ENCODE measurements around the gene RASL11B. TPM values are rescaled to one million over a fixed set of nuclear protein-coding genes. Genes with fewer than 3 reads are reported as not detected.

Gene RASL11B
- total RNA-seq, 1 experiment from 2014 or later, result 30.0 TPM

GRCh38 chr4:52838729-52839586 lies 23.2 kb upstream of the RASL11B start:
- Histone ChIP-seq H3K9me3 (ENCODE audit: control insufficient read depth, low read depth, low read length) (no peaks in the 10 kb centered on the region), H4K91ac (ENCODE audit: insufficient read length, low read depth, low read length) (no peak overlapping the region), H4K20me1 (ENCODE audit: control insufficient read depth, insufficient read depth, insufficient read length) (no peaks in the 10 kb centered on the region), H2BK5ac (ENCODE audit: insufficient read length, low read length) (no peak overlapping the region), H3K56ac (ENCODE audit: insufficient read length, low read depth, low read length) (no peak overlapping the region), H3K9ac (ENCODE audit: extremely low read depth, insufficient read length, low read length) (no peak overlapping the region), H3K27me3 (ENCODE audit: insufficient read depth, low read length) (no peaks in the 10 kb centered on the region), H3K4ac (ENCODE audit: low read depth, low read length) (no peak overlapping the region), H3K14ac (ENCODE audit: insufficient read depth, low read length) (no peak overlapping the region), H2BK120ac (ENCODE audit: low read depth, low read length, poor library complexity, severe bottlenecking) (no peak overlapping the region), H3K4me2 (ENCODE audit: insufficient read depth, insufficient read length, low read length) (no peak overlapping the region), H4K5ac (ENCODE audit: insufficient read length, low read depth, low read length) (no peak overlapping the region), H3K4me1 (ENCODE audit: insufficient read depth, low read length) (peaks cover 8% of the 10 kb centered on the region), H3K23ac (ENCODE audit: insufficient read length, low read depth, low read length) (no peak overlapping the region), H3K79me1 (ENCODE audit: insufficient read depth, low read depth, low read length, poor library complexity, severe bottlenecking) (no peaks in the 10 kb centered on the region), H4K8ac (replicated peaks; ENCODE audit: insufficient read length, low read depth, low read length) (no peak overlapping the region), H2BK15ac (ENCODE audit: low read depth, low read length) (no peak overlapping the region), H3K79me2 (ENCODE audit: insufficient read depth, low read length) (no peaks in the 10 kb centered on the region), H3T11ph (ENCODE audit: low read length) (no peak overlapping the region), H2BK12ac (ENCODE audit: insufficient read length, low read depth, low read length) (no peak overlapping the region), H2AK5ac (ENCODE audit: insufficient read length, low read length) (no peak overlapping the region), H2AFZ (ENCODE audit: low read length) (no peak overlapping the region), H3K27ac (ENCODE audit: insufficient read length, low read depth, low read length) (no peak overlapping the region), H3K18ac (ENCODE audit: insufficient read length, low read depth, low read length) (no peak overlapping the region), H3K23me2 (ENCODE audit: insufficient read length, low read depth, low read length, poor library complexity, severe bottlenecking) (no peaks in the 10 kb centered on the region), H2BK20ac (ENCODE audit: low read depth, low read length, poor library complexity, severe bottlenecking) (no peak overlapping the region)
- Mint-ChIP-seq H3K4me1 (peaks cover 83 to 86% of the 10 kb centered on the region in 2 experiments), H3K27ac (no peak overlapping the region), H3K27me3 (ENCODE audit: low read depth) (peaks cover 2% of the 10 kb centered on the region; the same call in 1 of the 2 replicates), H3K4me3 (no peak overlapping the region), H3K9me3 (no peaks in the 10 kb centered on the region), H3K36me3 (ENCODE audit: insufficient read depth in 1 of 3, low read depth in 3 of 3) (no peaks in the 10 kb centered on the region; a peak in 1 of 7 replicates)
- no CpG with 5 or more reads among the region's 10 CpGs for WGBS (ENCODE audit: extremely low coverage, insufficient read length, low lambda C conversion rate)
- TF ChIP-seq CTCF (conservative IDR thresholded peaks at IDR 0.05), result no peak
- DNase-seq, result no peak

All from H9 (cell line).